Epithelial cell of esophagus (primary cell): ENCODE data around the gene WNT4.

Experiments
- DNase-seq: peaks from one replicate; pipeline ENCODE4 v3.0.0; 2010; ENCODE audit warnings: low read depth
- H3K4me3 ChIP-seq: 2 replicates; pipeline ENCODE4 v1.5.1; 2011; ENCODE audit warnings: mild to moderate bottlenecking, low read length, control low read depth
- TF ChIP-seq, protein P1 (sequence below): IDR thresholded peaks from 2 replicates; pipeline ENCODE4 v1.5.1; 2011; ENCODE audit warnings: low read depth, mild to moderate bottlenecking, low read length, control low read depth, inconsistent platforms; ENCODE audit not compliant: insufficient read depth; ENCODE audit errors: missing control alignments

The WNT4 gene

GRCh38 chr1:22164841-22165808 lies 22.2 kb upstream of the WNT4 start:
- H3K4me3 ChIP-seq = no peak overlapping the region

GRCh38 chr1:22163564-22163963 lies 20.7 kb upstream of the WNT4 start:
- no peak for DNase-seq
- TF ChIP-seq, protein P1, sequence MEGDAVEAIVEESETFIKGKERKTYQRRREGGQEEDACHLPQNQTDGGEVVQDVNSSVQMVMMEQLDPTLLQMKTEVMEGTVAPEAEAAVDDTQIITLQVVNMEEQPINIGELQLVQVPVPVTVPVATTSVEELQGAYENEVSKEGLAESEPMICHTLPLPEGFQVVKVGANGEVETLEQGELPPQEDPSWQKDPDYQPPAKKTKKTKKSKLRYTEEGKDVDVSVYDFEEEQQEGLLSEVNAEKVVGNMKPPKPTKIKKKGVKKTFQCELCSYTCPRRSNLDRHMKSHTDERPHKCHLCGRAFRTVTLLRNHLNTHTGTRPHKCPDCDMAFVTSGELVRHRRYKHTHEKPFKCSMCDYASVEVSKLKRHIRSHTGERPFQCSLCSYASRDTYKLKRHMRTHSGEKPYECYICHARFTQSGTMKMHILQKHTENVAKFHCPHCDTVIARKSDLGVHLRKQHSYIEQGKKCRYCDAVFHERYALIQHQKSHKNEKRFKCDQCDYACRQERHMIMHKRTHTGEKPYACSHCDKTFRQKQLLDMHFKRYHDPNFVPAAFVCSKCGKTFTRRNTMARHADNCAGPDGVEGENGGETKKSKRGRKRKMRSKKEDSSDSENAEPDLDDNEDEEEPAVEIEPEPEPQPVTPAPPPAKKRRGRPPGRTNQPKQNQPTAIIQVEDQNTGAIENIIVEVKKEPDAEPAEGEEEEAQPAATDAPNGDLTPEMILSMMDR = no peak
- no peak overlapping the region for H3K4me3 ChIP-seq

More at GRCh38 chr1:22164841-22165808, 22.2 kb upstream of the WNT4 start:
- no peak for DNase-seq
- TF ChIP-seq, protein P1 = no peak

DNA sequence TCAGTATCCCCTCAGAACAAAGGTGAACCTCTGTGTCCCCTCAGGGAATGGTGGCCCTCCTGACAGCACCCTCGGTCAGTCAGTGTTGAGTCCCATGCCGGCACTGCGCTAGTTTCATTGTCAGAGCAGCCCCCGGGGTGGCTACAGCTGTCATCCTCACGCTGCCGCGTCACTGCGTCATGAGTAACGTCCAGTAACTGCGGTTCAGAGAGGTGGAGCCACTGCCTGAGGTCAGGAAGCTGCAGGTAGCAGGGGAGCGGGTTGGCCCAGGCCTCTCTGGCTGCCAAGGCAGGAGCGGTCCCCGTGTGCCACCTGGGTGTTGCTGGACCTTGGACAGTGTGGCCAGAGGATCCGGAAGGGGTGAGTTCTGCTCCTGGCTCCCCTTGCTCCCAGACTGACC lies 20.2 kb upstream of the WNT4 start:
- TF ChIP-seq, protein P1 = no peak
- no peak overlapping the region for H3K4me3 ChIP-seq
- no peak for DNase-seq

DNA sequence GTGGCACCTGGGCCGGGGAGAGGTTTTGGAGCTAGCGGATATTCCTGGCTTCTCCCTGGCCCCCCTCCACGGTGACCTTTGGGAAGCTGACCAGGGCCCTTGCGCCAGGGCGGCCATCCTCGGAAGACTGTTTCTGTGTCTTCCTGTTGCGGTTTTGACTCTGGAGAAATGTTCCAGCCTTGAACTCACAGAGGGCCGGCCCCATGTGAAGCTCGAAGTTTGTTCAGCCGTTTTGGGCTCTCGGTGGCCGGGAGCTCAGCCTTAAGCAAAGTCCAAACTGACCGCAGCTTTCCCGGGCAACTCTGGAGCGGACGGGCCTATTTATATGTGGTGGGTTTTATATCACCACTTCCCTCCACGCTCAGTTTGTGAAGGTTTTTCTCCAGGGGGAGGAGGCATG lies 17.0 kb upstream of the WNT4 start:
- TF ChIP-seq, protein P1 = no peak
- DNase-seq = no peak

DNA sequence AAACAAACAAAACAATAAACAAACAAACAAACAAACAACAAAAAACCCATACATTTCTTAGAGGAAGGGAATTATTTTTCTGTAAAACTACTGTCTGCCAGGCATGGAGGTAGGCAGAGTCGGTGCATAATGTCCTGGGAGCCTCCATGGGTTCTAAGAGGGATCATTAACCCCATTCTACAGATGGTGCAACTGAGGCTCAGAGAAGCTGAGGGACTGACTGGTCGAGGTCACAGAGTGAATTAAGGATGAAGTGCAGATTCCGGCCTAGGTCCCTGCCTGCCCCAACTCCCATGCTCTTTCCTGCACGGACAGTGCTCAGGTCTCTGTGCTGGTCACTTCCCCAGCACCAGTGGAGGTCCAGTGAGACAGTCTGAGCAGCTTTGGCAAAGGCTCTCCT lies 15.8 kb upstream of the WNT4 start:
- TF ChIP-seq, protein P1 = no peak
- DNase-seq = no peak
- H3K4me3 ChIP-seq = no peak overlapping the region

More for the DNA sequence above, 17.0 kb upstream of the WNT4 start:
- no peak overlapping the region for H3K4me3 ChIP-seq

- no peak overlapping the region for H3K4me3 ChIP-seq
- DNase-seq = no peak
- TF ChIP-seq, protein P1 = no peak
These were observed 14.6 kb upstream of the WNT4 start for GRCh38 chr1:22157359-22157966.
